SK-N-SH treated with all-trans-retinoic acid at 6 μM for 48 hours (cell line): ENCODE results near the gene TNS1.

Experiments
- ARNTL ChIP-seq: fragments of 450-650 bp; formaldehyde crosslinking; IDR thresholded peaks from 2 replicates; pipeline ENCODE4 v1.5.0; 2020; ENCODE audit warnings: low read depth, mild to moderate bottlenecking, moderate library complexity, borderline replicate concordance
- ZFP3 ChIP-seq: fragments of 250-450 bp; sonication (Bioruptor Pico); IDR thresholded peaks from 2 replicates; pipeline ENCODE4 v1.5.0; 2020; ENCODE audit warnings: mild to moderate bottlenecking, moderate library complexity
- TF ChIP-seq, protein P1 (sequence below): fragments of 250-450 bp; sonication (Bioruptor Pico); IDR thresholded peaks from 2 replicates; pipeline ENCODE4 v1.5.1; 2020; ENCODE audit warnings: low read depth, mild to moderate bottlenecking, moderate library complexity

DNA sequence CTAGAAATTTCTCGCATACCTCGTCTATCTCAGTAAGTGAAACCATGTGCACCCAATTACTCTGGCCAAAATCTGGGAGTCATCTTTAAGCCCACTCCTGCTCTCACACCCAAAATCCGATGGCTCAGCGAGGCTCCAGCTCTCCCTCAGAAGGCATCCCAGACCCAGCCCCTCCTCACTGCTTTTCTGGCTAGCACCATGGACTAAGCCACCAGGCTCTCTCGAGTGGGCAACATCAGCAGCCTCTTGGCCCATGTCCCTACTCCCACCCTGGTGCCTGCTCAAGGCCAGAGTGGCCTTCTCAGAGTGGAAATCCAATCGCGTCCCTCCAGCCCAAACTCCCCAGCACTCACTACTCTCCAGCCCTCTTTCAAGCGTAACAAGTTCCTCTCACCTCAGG lies 27.2 kb downstream of the TNS1 start:
- TF ChIP-seq ARNTL (CRISPR knock-in tag) (no peak), ZFP3 (no peak)
- TF ChIP-seq, protein P1, sequence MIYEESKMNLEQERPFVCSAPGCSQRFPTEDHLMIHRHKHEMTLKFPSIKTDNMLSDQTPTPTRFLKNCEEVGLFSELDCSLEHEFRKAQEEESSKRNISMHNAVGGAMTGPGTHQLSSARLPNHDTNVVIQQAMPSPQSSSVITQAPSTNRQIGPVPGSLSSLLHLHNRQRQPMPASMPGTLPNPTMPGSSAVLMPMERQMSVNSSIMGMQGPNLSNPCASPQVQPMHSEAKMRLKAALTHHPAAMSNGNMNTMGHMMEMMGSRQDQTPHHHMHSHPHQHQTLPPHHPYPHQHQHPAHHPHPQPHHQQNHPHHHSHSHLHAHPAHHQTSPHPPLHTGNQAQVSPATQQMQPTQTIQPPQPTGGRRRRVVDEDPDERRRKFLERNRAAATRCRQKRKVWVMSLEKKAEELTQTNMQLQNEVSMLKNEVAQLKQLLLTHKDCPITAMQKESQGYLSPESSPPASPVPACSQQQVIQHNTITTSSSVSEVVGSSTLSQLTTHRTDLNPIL (CRISPR knock-in tag), result no peak
